DND-41 (cell line): ENCODE data around the gene TARBP2.
A peak's percentile ranks its signal among the peaks of the same experiment; 100 is the strongest.
"Not testable (repeated sequence)": the region's sequence is repeated elsewhere in the genome, so short reads cannot be mapped to it uniquely, and the experiment has no call there.

Experiments used
- ATAC-seq: fragments of 200-7000 bp; cut with Tn5 transposase; 3 replicates; pipeline ENCODE4 v1.9.1; 2021; ENCODE audit warnings: low read depth; ENCODE audit not compliant: insufficient read depth
- DNase-seq: peaks from one replicate; pipeline ENCODE4 v3.0.0-alpha.2; 2020
- H2AFZ ChIP-seq: 2 replicates; pipeline ENCODE4 v1.6.0; 2012; ENCODE audit warnings: low read depth, low read length
- H3K27ac ChIP-seq: 2 replicates; pipeline ENCODE4 v1.5.1; 2012; ENCODE audit warnings: low read length, inconsistent platforms
- H3K27me3 ChIP-seq: fragments of 200-600 bp; sonication (generic); 2 replicates; pipeline ENCODE4 v1.6.0; 2012; ENCODE audit warnings: low read length, mild to moderate bottlenecking, inconsistent platforms; ENCODE audit not compliant: insufficient read depth, poor library complexity
- H3K36me3 ChIP-seq: 2 replicates; pipeline ENCODE4 v1.5.1; 2012; ENCODE audit warnings: low read length, inconsistent platforms; ENCODE audit not compliant: insufficient read depth
- H3K4me1 ChIP-seq: 2 replicates; pipeline ENCODE4 v1.5.1; 2012; ENCODE audit warnings: mild to moderate bottlenecking, low read length; ENCODE audit not compliant: insufficient read depth
- H3K4me2 ChIP-seq: 2 replicates; pipeline ENCODE4 v1.6.0; 2012; ENCODE audit warnings: mild to moderate bottlenecking, moderate library complexity, low read length, inconsistent platforms; ENCODE audit not compliant: insufficient read depth
- H3K4me3 ChIP-seq, 2 experiments: fragments of 200-600 bp in 1 of 2; shearing (Covaris generic) in 1 of 2; 2 replicates each; pipeline ENCODE4 v1.5.1; 2012 to 2016; ENCODE audit warnings: inconsistent platforms in 2 of 2, low read length in 2 of 2, mild to moderate bottlenecking in 2 of 2, low read depth in 1 of 2, moderate library complexity in 1 of 2
- H3K79me2 ChIP-seq: 2 replicates; pipeline ENCODE4 v1.6.0; 2012; ENCODE audit warnings: low read length, inconsistent platforms; ENCODE audit not compliant: insufficient read depth
- H3K9ac ChIP-seq: 2 replicates; pipeline ENCODE4 v1.6.0; 2012; ENCODE audit warnings: low read depth, mild to moderate bottlenecking, inconsistent platforms, low read length, moderate library complexity
- H3K9me3 ChIP-seq: 2 replicates; pipeline ENCODE4 v1.5.1; 2012; ENCODE audit warnings: low read length, moderate library complexity, mild to moderate bottlenecking, inconsistent platforms; ENCODE audit not compliant: insufficient read depth, severe bottlenecking
- H4K20me1 ChIP-seq: 2 replicates; pipeline ENCODE4 v1.6.0; 2012; ENCODE audit warnings: low read length; ENCODE audit not compliant: insufficient read depth
- CTCF ChIP-seq: IDR thresholded peaks from 2 replicates; pipeline ENCODE4 v1.5.1; 2012; ENCODE audit warnings: borderline replicate concordance, low read length, moderate library complexity, mild to moderate bottlenecking; ENCODE audit not compliant: poor library complexity, severe bottlenecking; ENCODE audit errors: extremely low read depth
- EZH2 ChIP-seq: IDR thresholded peaks from 3 replicates; pipeline ENCODE4 v1.6.1; 2012; ENCODE audit warnings: borderline replicate concordance, low read depth, mild to moderate bottlenecking, moderate library complexity, low read length, inconsistent platforms; ENCODE audit not compliant: severe bottlenecking

Gene TARBP2

GRCh38 chr12:53539526-53539925 lies 38.4 kb downstream of the TARBP2 start:
- TF ChIP-seq EZH2: no peak
- TF ChIP-seq CTCF: no peak
- Histone ChIP-seq H3K36me3 (peaks cover 73% of the 10 kb centered on the region), H2AFZ (no peak overlapping the region), H3K4me1 (no peaks in the 10 kb centered on the region), H4K20me1 (no peaks in the 10 kb centered on the region), H3K79me2 (no peaks in the 10 kb centered on the region), H3K4me3 (no peak overlapping the region), H3K27me3 (no peaks in the 10 kb centered on the region), H3K9ac (no peak overlapping the region), H3K4me2 (no peak overlapping the region), H3K9me3 (no peaks in the 10 kb centered on the region), H3K27ac (no peak overlapping the region)
- no peak for DNase-seq
- no peak for ATAC-seq

GRCh38 chr12:53543539-53543938 lies 42.5 kb downstream of the TARBP2 start:
- Histone ChIP-seq H4K20me1 (no peaks in the 10 kb centered on the region), H3K36me3 (peaks cover 49% of the 10 kb centered on the region), H2AFZ (no peak overlapping the region), H3K79me2 (no peaks in the 10 kb centered on the region), H3K27ac (no peak overlapping the region), H3K4me2 (no peak overlapping the region), H3K4me1 (no peaks in the 10 kb centered on the region), H3K4me3 (no peak overlapping the region), H3K9me3 (no peaks in the 10 kb centered on the region), H3K9ac (no peak overlapping the region), H3K27me3 (no peaks in the 10 kb centered on the region)
- TF ChIP-seq CTCF (peak; percentile 72), EZH2 (no peak)
- DNase-seq (peak; percentile 52), ATAC-seq (peak; percentile 86)

- H3K4me1 ChIP-seq, H3K27ac ChIP-seq, ATAC-seq, H3K4me3 ChIP-seq, H4K20me1 ChIP-seq, H3K4me2 ChIP-seq, DNase-seq, H3K9me3 ChIP-seq, H3K79me2 ChIP-seq, H3K9ac ChIP-seq, H3K27me3 ChIP-seq, H2AFZ ChIP-seq: not testable (repeated sequence)
- peaks cover 36% of the 10 kb centered on the region for H3K36me3 ChIP-seq
These were observed 47.3 kb downstream of the TARBP2 start for GRCh38 chr12:53548354-53548753.

GRCh38 chr12:53550131-53550530 lies 49.0 kb downstream of the TARBP2 start:
- H4K20me1 ChIP-seq, H3K27me3 ChIP-seq, H3K9ac ChIP-seq, H3K4me3 ChIP-seq, H3K27ac ChIP-seq, H3K4me1 ChIP-seq, H3K79me2 ChIP-seq, DNase-seq, H2AFZ ChIP-seq, H3K9me3 ChIP-seq, H3K4me2 ChIP-seq, ATAC-seq: not testable (repeated sequence)
- peaks cover 31% of the 10 kb centered on the region for H3K36me3 ChIP-seq
